Inflammatory macrophage (primary cell): Measurements from ENCODE around the gene AKAP7.

Experiments used
- DNase-seq, 2 donors: peaks; one replicate each; pipeline ENCODE4 v3.0.0-alpha.2; 2020 to 2022

Gene AKAP7

GRCh38 chr6:131205481-131206244 is 70.4 kb downstream of the AKAP7 start:
- no peak for DNase-seq

- no peak for DNase-seq
Observed at GRCh38 chr6:131206463-131207251, 71.4 kb downstream of the AKAP7 start.

GRCh38 chr6:131208787-131209186 is 73.5 kb downstream of the AKAP7 start:
- DNase-seq, result no peak

DNA sequence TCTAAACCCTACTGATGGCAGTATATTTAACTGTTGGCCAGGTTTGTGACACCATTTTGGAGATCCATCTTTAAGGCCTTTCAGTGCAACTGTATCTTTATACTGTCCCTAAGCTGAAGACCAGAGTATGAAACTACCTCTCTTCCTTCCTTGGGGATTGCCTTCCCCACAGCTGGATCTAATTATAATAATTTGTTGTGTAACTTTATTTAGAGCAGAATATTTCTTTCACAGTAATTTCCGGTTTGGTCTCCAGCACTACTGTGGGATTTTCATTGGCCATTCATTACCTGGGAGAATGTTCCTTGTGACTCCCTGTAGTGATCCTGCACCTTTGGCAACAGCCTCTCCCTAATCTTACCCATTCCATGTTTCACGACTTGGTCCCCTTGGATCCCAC is 75.2 kb downstream of the AKAP7 start:
- no peak for DNase-seq

DNA sequence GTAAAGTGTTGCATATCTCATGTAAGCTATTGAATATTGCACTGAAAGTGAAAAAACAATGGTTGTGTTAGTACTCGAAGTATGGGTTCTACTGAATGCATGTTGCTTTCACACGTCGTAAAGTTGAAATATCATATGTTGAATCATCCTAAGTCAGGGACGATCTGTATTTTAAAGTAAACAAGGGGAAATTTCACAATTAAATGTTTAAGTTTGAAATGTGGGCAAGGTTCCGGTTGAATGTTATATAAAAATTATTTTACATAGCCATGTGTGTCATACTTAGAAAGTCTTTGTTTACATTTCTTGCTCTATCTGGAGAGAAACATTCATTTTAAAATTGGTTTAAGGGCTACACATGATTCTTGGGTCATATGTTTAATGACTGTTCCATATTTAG is 76.8 kb downstream of the AKAP7 start:
- DNase-seq, result no peak

DNA sequence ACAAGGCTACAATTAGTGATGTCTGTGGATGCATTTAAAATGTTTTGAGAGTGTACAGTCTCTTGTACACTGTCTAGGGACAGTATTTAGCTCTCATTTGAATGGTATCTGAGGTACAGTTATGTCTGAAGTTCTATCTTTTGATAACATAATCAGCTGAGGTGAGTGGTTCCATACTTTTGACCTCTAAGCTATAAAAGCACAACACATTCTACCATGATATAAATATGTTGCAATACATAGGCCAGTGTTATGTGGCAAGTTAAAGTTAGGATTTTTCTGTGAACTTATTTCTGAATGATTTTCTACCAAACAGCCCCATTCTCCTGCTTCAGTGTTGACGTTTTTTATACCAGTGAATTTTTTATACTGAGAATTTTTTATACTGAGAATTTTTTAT is 77.6 kb downstream of the AKAP7 start:
- DNase-seq, result no peak

- DNase-seq, result no peak
Observed at GRCh38 chr6:131213501-131213990, 78.3 kb downstream of the AKAP7 start.

GRCh38 chr6:131215219-131215618 is 80.0 kb downstream of the AKAP7 start:
- DNase-seq, result no peak

DNA sequence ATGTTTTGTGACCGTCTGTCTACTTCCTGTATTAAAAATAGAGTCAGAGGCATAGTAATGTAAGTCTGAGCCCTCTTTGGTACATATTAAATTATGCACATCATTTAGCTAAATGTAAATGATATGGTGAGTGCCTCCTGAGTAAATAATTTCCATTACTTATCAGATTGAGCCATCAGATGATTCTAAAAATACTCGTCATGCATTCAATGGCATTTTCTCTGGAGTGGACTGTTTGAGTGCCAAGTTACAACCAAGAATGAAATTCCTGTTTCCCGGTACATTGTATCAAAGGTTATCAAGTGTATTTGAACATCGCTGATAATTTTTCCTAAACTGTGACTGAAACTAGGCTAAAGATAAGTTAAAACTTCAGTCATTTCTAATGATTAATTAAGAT is 81.0 kb downstream of the AKAP7 start:
- DNase-seq, result no peak

DNA sequence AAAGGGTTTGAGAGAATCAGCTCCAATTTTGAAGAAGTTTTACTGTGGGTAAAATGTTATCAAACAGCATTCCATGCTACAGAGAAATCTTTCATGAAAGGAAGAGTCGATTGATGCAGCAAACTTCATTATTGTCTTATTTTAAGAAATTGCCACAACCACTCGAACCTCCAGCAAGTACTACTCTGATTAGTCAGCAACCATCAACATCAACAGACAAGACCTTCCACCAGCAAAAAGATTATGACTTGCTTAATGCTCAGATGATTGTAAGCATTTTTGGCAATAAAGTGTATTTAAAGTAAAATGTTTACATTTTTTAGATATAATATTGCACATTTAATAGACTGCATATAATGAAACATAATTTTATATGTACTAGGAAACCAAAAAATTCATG is 87.5 kb downstream of the AKAP7 start:
- no peak for DNase-seq

GRCh38 chr6:131223416-131223815 is 88.1 kb downstream of the AKAP7 start:
- DNase-seq, result no peak

- no peak for DNase-seq
Observed at GRCh38 chr6:131225127-131225526, 89.9 kb downstream of the AKAP7 start.

DNA sequence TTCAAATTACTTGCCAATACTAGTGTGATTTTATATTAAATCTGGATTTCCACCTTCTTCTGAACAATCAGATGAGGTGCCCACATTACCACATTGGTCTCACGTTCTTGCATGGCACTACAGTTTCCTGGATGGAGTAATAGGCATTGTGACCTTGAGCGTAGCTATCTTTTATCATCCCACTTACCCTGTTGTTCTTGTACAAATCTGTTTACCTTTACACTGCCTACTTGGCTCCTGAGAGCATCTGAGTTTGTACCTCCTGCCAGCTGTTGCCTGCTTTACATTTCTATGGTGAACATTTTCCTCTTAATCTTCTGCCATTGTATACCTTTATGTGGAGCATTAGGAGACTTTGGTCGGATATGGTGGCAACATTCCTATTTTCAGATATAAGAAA is 90.7 kb downstream of the AKAP7 start:
- DNase-seq, result no peak

DNA sequence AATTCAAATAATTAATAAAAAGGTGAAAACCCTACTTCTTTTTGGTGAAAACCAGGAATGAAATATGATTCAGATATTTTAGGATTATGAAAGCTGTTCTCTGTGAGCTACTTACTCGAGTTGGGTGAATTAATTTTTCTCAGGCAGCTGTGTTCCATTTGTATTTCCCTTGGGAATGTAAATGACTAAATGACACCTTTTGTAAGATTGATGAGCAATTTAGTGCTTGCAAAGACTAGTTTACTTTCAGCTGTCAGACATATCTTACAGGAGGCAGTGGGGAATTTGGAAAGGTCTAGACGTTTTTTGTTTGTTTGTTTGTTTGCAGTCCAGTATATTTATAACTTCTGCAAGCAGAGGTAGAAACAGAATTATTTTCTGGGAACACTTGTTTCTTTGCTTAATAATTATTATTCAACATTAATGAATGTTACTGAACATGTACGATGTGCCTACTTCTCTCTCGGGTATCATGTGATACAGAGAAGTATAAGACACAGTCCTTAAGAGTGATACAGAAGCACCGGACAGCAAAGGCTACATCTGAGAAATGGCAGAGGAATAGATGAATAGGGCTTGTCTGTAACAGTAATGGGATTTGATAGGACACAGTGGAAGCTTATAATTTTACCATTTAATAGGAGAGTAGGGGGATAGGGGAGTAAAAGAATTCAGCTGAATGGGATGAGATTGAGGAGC is 91.3 kb downstream of the AKAP7 start:
- no peak for DNase-seq

- DNase-seq, result no peak
Observed at GRCh38 chr6:131227158-131227543, 91.9 kb downstream of the AKAP7 start.

- DNase-seq, result no peak
Observed at GRCh38 chr6:131231103-131231502, 95.8 kb downstream of the AKAP7 start.

- DNase-seq, result no peak
Observed at GRCh38 chr6:131231891-131232290, 96.6 kb downstream of the AKAP7 start.

GRCh38 chr6:131244942-131245341 is 109.7 kb downstream of the AKAP7 start:
- DNase-seq, result no peak

GRCh38 chr6:131250122-131250521 is 114.9 kb downstream of the AKAP7 start:
- DNase-seq, result peak; percentile 71 to 76

DNA sequence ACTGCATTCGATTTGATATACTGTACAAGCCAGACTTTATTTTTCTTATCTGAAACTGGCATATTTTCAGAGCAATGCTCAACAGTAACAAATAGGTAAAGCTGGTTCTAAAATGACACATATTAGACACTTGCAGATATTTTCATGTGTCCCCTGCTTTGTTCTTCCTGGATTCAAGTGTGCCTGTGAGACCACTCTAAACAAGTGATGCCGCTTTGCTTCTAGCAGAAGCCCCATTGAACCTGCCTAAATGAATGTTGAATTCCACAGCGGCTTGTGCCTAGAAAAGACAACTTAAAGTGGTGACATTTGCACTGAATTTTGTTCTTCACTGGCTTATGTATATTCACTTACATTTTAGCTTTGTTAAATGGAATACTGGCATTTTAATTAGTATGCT is 115.7 kb downstream of the AKAP7 start:
- DNase-seq, result no peak

DNA sequence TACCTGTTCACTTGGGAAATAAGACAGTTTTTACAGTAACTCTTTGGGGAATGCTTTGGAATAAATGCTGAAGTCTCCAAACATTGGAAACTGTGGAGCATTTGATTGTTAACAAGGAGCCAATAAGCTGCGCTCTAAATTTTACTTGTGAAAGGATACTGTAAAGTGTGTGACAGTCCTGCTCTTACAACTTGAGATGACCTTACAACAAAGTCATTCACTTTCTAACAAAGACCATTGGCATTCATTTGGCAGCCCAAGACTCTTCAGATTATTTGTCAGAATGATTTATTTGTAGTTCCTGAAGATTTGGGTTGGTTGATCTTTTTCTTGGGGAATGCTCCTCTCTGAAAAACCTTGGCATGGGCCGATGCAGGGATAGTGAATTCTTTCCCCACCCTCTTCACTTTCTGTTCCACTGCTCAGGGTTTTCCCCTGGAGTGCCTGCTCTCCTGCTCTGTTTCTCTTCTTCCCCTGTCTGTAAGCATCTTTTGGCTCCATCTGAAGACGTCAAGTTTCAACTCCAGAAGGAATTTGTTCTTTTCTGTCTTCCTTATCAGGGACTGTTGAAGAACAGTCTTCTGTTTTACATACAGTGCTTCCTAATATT is 116.4 kb downstream of the AKAP7 start:
- DNase-seq, result no peak

DNA sequence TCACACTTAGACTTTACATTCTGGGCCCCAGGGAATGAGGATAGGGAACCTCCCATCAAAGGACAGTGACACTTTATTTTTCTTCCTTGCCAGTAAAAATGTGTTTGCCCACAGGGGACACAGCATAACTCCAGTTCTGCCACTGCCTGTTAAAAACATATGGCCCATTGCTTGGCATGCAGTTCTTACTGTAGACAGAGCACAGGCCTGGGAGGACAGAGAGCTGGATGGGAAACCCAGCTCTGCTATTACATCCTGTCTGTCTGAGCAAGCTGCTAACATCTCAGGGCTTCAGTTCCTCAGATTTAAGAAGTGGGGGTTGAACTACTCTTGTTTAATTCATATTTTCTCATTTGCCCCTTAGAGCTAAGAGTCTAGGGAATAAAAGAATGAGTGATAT is 120.2 kb downstream of the AKAP7 start:
- no peak for DNase-seq

GRCh38 chr6:131255911-131256310 is 120.6 kb downstream of the AKAP7 start:
- no peak for DNase-seq
